Bronchial epithelial cell (primary cell): ENCODE data around the gene HYAL4. TPM values are rescaled to one million over a fixed set of nuclear protein-coding genes. Genes with fewer than 3 reads are reported as not detected.

Source experiments
- DNase-seq: peaks from one replicate; pipeline ENCODE4 v3.0.0-alpha.2; 2010; ENCODE audit warnings: low read depth
- FAIRE-seq: peaks from 2 replicates; lab custom pipeline; 2011; peaks lifted over from hg19 to GRCh38; lab: Jason Lieb, UNC
- H3K27me3 ChIP-seq: 2 replicates; pipeline ENCODE4 v1.5.1; 2011; ENCODE audit warnings: low read length; ENCODE audit not compliant: control insufficient read depth, insufficient read depth
- H3K36me3 ChIP-seq: 2 replicates; pipeline ENCODE4 v1.5.1; 2011; ENCODE audit warnings: low read length; ENCODE audit not compliant: control insufficient read depth, insufficient read depth
- H3K4me3 ChIP-seq: 2 replicates; pipeline ENCODE4 v1.5.1; 2011; ENCODE audit warnings: mild to moderate bottlenecking, low read depth, low read length, control low read depth
- total RNA-seq: library from RNA; depleted of rRNA; stranded (reverse); fragments of >200 nt; gene quantifications from 2 replicates; pipeline ENCODE4 v1.2.1, GENCODE V29; 2014
- TF ChIP-seq, protein P1 (sequence below): IDR thresholded peaks from 2 replicates; pipeline ENCODE4 v1.5.1; 2011; ENCODE audit warnings: mild to moderate bottlenecking, moderate library complexity, low read length, control low read depth, inconsistent platforms; ENCODE audit not compliant: insufficient read depth, severe bottlenecking

The HYAL4 gene
- total RNA-seq, 1 donor from 2014 or later: under 0.01 TPM

DNA sequence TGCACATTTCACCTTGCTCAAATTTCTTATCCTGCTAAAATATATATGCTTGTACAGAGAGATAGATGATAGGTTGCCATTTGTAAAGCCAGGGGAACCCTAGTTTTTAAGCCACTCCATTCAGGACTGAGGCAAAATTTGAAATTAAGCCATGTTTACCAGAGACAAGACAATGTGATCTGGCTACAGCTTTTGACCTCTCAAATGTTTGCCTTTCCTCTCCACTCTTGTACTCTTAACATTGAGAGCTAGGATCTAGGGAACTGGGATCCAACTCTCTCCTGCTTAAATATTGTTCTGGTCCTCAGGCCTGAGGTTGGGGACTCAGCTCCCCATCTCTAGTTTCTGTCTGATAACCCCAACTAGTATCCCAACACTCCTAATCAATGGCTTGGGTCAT lies 15.9 kb downstream of the HYAL4 start:
- H3K4me3 ChIP-seq: no peak overlapping the region
- no peaks in the 10 kb centered on the region for H3K36me3 ChIP-seq
- DNase-seq: no peak
- H3K27me3 ChIP-seq: no peaks in the 10 kb centered on the region
- TF ChIP-seq, protein P1, sequence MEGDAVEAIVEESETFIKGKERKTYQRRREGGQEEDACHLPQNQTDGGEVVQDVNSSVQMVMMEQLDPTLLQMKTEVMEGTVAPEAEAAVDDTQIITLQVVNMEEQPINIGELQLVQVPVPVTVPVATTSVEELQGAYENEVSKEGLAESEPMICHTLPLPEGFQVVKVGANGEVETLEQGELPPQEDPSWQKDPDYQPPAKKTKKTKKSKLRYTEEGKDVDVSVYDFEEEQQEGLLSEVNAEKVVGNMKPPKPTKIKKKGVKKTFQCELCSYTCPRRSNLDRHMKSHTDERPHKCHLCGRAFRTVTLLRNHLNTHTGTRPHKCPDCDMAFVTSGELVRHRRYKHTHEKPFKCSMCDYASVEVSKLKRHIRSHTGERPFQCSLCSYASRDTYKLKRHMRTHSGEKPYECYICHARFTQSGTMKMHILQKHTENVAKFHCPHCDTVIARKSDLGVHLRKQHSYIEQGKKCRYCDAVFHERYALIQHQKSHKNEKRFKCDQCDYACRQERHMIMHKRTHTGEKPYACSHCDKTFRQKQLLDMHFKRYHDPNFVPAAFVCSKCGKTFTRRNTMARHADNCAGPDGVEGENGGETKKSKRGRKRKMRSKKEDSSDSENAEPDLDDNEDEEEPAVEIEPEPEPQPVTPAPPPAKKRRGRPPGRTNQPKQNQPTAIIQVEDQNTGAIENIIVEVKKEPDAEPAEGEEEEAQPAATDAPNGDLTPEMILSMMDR: no peak
- no peak for FAIRE-seq

DNA sequence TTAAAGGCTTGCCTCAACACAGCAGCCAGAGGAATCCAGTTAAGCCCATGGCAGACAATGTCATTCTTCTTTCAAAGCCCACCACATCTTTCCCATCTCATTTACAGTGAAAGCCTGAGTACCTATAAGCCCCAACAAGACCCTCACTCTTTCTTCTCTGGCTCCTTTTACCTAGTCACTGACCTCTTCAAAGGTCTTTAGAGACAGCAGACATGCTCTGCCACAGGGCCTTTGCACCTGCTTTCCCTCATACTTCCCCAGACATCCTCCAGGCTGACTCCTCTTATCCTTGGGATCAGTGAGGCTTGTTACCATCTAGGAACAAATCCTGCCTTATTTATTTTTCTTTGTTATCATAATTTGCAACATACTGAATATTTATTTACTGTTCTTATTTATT lies 17.8 kb downstream of the HYAL4 start:
- Histone ChIP-seq H3K36me3 (no peaks in the 10 kb centered on the region), H3K4me3 (no peak overlapping the region), H3K27me3 (no peaks in the 10 kb centered on the region)
- no peak for FAIRE-seq
- no peak for DNase-seq
- TF ChIP-seq, protein P1: no peak

DNA sequence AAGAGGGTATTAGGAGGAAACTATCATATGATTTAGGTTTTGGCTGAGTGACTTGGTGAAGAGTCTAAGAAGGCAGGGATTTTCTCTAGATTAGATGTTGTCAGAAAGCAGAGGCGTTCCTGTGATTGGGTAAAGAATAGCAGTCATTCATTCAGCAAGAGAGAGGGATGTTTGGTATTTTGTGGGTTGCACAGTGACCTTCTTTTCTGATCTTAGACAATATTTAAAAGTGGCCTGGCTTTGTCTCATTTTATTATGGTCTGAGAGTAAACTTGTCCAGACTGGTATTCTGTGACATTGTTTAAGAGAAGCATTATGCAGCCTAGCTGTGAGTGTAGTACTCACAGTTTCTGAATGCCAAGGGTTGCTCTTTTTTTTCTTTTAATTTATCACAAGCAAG lies 18.5 kb downstream of the HYAL4 start:
- Histone ChIP-seq H3K4me3 (no peak overlapping the region), H3K36me3 (no peaks in the 10 kb centered on the region), H3K27me3 (no peaks in the 10 kb centered on the region)
- FAIRE-seq: no peak
- DNase-seq: peak; percentile 49
- TF ChIP-seq, protein P1: no peak

DNA sequence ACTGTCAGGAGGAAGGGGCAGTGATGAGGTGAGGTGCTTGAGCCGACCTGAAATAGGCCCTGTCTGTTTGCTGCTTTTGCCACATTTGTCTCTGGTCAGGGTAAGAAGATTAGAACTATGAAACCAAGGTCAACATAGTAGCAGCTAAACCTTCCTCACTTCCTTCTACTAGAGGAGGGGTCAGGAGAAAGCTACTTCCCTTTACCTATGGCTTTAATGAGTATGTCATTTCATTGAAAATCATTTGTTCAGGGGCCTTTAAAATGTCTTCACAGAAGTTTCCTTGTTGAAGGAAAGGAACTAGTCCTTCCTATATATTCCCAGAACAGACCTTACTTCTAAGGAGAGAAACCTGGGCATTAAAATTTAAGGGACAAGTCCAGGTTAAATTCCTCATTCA lies 19.0 kb downstream of the HYAL4 start:
- Histone ChIP-seq H3K4me3 (no peak overlapping the region), H3K27me3 (no peaks in the 10 kb centered on the region), H3K36me3 (no peaks in the 10 kb centered on the region)
- no peak for DNase-seq
- no peak for FAIRE-seq
- TF ChIP-seq, protein P1: no peak

DNA sequence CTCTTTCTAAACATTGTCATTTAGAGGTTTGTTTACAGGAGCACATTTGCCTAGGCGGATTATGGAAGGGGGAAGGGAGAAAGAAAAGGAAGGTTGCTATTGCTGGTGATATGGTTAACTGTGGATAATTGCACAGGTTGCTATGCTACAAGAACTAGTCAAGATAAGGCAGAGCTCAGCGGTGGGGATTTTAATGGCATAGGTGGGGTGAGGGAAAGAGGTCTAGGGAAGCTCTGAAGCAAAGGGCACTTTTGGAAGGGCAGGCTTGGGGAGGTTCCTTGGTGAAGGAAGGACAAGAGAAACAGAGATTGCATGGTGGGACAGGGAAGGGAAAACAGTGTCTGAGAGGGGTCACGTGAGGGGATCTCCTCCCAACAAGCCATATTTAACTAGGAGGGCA lies 19.5 kb downstream of the HYAL4 start:
- H3K27me3 ChIP-seq: no peaks in the 10 kb centered on the region
- DNase-seq: no peak
- TF ChIP-seq, protein P1: no peak
- no peaks in the 10 kb centered on the region for H3K36me3 ChIP-seq
- H3K4me3 ChIP-seq: no peak overlapping the region
- FAIRE-seq: peak; percentile 7

DNA sequence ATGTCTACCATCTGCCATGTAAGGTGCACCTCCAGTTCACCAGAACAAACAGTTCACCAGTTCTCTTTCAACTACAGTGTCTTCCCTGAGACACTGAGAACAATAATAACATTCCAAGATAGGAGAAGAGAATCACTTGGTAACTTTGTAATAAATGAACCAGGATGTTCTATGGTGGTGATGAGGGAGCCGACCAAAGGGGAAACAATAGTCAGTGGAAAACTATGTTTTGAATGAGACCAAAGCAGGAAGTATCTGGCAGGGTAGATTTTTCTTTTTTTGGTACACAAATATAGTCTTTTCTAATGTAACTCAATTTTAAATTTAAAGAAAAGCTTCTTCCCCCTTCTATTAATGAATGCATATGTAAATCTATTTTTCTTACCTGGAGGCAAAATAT lies 20.0 kb downstream of the HYAL4 start:
- no peak overlapping the region for H3K4me3 ChIP-seq
- DNase-seq: no peak
- TF ChIP-seq, protein P1: no peak
- H3K36me3 ChIP-seq: no peaks in the 10 kb centered on the region
- H3K27me3 ChIP-seq: no peaks in the 10 kb centered on the region
- no peak for FAIRE-seq
